HG02678 (cell line): ENCODE results near the gene LRP2.
"Not testable (repeated sequence)": the region's sequence is repeated elsewhere in the genome, so short reads cannot be mapped to it uniquely, and the experiment has no call there.

Source experiments
- ATAC-seq: cut with Tn5 transposase; IDR thresholded peaks from one replicate; pipeline ENCODE4 v1.9.1; 2021; ENCODE audit warnings: mild to moderate bottlenecking, moderate library complexity; ENCODE audit not compliant: unreplicated experiment

Gene LRP2

DNA sequence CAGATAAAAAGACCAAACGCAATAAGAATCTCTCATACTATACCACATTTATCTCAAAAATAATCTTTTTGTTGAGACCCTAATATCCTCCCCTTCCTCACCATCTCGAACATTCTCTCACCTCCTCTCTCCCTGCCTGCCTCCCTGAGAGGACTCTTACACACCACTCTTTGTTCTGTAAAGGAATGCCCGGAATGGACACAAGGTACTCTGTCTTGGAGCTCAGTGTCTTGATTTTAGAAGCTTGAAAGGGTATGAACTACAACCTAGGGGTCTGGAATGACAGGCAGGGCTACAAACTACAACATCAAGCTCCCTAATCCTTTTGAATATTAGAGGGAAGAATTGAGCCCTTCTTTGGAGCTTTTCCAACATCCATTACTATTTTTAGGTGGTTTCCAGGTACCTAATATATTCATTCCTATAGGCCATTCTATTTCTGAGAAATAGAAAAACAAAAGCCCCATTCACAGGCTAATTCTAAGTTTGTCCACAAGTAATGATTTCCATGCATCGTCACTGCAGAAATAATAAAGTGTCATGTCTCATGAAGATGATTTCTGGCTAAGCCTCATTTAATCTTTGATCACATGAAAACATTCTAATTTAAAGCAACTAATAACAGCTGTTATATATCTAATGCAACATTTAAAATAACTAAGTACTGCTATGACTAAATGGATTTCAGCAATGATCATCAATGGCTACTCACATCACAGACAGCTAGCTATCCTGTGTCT, 60.6 kb downstream of the LRP2 start:
- ATAC-seq, result no peak

DNA sequence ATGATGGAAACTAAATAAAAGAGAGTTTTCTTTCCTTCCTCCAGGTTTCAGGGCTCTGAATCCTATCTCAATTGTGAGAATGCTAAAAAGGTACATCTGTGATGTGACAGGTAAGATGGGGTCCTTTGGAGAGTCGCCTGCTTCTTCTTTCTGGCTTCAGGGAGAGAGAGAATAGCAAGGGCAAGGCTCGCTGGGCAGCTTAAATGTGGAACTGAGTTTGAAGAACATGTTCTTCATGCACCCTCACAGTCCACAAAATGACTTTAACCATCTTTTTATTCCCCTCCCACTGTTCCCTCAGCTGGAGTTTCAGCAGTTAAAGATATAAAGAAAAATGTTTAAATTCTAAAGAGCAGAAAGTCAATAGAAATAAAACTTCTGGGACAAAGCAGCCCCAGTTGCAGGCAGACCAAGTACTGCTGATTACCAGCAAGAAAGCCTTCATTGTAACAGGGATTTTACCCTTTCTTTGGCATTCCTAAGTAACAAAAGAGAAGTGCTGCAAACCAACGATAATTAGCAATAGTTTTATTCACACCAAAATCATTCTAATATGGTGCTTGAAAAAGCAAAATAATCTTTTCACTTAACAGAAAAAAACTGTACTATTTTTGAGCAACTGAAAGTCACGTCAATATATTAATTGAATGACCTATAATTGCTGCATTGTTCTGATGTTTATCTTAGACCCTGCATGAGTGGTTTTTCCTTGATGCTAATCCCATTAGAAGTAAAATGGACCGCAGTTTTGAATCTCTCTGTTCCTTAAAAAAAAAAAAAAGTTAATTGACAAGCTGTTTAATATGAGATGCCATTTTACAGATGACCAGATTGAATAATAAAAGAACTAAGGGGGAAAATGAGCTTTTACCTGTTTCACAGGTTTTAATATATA, 61.5 kb downstream of the LRP2 start:
- no peak for ATAC-seq

- no peak for ATAC-seq
Observed at GRCh38 chr2:169298007-169298406, 64.3 kb downstream of the LRP2 start.

GRCh38 chr2:169294001-169294675, 68.2 kb downstream of the LRP2 start:
- ATAC-seq, result no peak

- no peak for ATAC-seq
Observed at GRCh38 chr2:169291517-169291916, 70.8 kb downstream of the LRP2 start.

DNA sequence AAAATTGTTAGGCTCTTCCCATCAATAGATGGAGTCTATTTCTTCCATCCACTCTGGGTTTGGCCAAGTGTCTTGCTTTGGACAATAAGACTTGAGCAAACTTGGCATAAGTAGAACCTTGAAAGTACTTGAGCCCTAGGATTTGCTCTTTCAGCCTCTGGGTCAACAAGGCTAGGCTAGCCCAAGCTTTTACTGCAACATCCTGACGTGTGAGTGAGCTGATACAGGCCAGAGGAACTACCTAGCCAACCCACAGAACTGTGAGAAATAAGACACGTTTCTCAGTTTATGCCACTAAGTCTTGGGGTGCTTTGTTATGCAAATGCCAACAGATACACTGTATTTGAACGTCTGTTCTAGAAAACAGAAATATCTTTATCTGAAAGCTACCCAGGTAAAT, 71.9 kb downstream of the LRP2 start:
- no peak for ATAC-seq

DNA sequence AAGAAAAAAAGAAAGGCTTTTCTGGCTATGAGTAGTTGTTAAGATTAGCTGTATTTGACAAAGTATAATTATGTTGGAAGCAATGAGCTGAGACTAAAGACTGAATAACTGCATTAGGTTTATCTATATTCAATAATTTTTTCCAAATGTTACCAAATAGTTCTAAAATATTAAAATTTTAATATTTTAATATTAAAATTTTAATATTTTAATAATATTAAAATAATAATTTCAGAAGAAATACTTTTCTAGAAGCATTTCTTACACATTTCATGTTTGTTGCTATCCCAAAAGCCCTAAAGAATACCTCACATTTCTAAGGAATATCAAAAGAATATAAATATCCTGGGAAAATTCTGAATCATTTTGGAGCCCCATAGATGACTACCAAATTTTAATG, 74.7 kb downstream of the LRP2 start:
- no peak for ATAC-seq

GRCh38 chr2:169286624-169287231, 75.6 kb downstream of the LRP2 start:
- ATAC-seq, result no peak

GRCh38 chr2:169285531-169286235, 76.7 kb downstream of the LRP2 start:
- no peak for ATAC-seq

- no peak for ATAC-seq
Observed at GRCh38 chr2:169280502-169280901, 81.8 kb downstream of the LRP2 start.

DNA sequence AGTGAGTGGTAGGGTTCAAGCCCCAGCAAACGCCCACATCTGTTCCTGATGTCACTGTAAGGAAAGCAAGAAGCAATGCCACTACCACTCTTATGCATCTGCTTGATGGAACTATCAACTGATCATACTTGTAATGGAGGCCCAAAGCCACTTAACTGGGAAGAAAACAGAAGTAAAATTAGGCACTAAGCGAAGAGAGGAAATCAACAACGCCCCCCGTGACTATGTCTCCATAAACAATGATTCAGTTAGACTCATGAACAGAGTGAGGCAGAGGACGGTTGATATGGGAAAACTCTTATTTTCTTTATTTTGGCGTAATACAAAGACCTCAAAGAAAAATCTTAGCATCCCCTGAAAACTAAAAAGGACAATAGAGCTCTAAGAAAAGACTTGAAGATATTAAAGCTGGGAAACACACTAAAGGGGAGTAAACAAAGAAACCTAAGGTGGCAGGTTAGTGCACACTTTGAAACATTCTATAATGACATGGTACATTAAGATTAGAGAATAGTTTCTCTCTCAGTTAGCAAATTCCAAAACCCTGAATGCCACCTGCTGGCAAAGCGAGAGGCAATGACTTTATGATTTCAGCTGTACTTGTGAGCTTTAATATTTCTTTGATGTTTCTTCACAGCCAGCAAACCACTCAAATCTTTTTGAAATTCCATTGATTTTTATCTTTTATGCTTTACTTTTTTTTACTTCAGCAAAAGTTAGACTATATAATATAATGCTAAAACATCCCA, 86.5 kb downstream of the LRP2 start:
- ATAC-seq, result no peak

- ATAC-seq, result no peak
Observed at GRCh38 chr2:169272010-169272409, 90.3 kb downstream of the LRP2 start.

- not testable (repeated sequence) for ATAC-seq
Observed at GRCh38 chr2:169270574-169270973, 91.8 kb downstream of the LRP2 start.

DNA sequence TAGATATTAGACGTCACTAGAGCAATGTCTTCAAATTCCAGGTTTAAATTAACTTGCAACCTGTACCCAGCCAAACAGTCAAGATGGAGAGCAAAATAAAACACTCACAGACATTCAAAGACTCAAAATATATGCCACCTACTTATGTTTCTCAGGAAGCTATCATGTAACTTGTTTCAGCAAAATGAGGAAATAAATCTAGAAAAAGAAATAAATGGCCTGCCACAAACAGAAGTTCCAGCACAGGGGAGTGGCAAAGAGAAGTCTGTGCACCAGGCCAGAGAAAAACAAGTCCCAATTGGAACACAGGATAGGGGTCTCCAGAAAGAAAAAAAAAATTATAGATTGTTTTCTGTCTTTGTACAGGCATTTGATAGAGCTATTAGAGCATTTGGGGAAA, 96.7 kb downstream of the LRP2 start:
- no peak for ATAC-seq

GRCh38 chr2:169260846-169261642, 101.3 kb downstream of the LRP2 start:
- no peak for ATAC-seq

DNA sequence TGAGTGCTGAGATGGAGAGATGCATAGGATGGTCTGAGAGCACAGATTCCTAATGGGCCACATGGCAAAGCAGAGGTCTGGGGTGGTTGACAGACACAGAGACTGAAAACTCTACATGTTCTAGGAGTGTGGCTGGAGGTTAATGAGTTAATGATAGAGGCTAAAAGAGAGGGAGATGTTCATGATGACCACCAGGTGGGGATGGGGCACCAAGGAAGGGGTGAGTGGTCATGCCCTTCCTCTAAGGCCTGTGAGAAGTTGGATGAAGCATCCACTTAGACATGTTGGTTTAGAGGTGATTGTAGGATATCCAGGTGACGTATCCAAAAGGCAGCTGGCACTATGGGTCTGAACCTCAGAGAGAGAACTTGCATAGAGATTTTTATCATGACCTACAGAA, 102.1 kb downstream of the LRP2 start:
- no peak for ATAC-seq

DNA sequence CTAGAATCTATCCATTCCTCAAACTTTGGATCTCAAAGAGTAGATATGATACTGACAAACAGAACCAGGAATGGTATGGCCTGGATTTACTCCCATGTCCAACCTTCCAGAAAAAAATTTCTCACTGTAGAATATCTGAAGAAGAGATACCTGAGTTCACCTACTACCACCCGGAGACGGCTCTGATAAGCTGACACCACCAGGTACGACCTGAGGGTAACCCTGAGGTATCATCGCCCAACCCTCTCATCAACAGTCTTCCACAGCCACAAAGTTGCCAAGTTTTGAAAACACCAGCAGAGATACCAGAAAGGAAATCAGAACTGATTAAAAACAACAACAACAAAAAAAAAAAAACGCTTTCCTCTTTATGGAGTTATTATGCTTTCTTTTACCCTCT, 102.9 kb downstream of the LRP2 start:
- ATAC-seq, result no peak

- ATAC-seq, result no peak
Observed at GRCh38 chr2:169258045-169258601, 104.2 kb downstream of the LRP2 start.

DNA sequence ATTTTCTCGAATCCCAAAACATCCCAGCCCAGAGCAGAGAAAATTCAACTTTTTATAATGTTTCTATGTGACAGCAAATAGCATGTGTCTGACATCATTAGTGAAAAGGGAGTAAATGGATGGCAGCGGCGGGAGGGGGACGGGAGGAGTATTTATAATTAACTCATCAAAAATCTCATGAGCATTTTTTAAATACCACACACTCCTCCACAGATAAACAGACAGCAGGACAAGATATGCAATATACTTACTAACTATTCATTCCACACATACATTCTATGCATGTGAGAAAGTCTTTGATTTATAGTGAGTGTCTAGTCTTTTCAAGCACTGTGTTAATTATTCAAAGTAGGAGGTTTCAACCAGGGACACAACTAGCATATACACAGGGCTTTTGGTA, 107.6 kb downstream of the LRP2 start:
- ATAC-seq, result no peak
